Measurements from ENCODE around the gene CRB2. TPM values are rescaled to one million over a fixed set of nuclear protein-coding genes. Genes with fewer than 3 reads are reported as not detected.

CRB2 gene
- total and polyA plus RNA-seq, 8 donors = 0.02 to 0.08 TPM; not detected in 6

DNA sequence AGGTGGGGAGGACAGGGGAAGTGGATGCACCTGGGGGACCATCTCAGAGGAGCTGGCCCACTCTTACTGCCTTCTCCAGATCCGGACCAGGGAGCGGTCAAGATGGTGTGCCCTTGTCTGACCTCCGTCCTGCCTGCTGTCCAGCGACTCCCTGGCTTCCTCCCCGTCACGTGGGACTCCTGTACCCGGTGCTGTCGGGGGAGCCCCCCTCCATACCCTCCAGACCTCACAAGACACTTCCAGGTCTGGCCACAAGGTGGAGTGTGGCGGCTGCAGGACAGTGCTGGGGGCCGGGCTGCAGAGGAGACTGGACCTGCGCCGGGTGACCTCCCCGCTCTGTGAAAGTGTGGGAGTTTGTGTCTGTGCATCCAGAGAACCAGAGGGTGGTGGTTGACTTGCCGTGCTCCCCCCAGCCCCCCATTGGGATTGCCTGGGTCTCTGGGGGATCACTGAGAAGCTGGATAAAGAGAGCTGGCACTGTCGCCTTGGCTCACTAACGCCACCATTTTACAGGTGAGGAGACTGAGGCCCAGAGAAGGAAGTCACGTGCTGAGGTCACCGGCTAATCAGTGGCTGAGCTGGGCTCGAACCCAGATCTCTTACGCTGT, 1.9 kb upstream of the CRB2 start:
- intact Hi-C loops (cut with DNase I) = loop anchor here in 1 of 3 donors (10.0 kb wide), 2 partner anchors 239 to 269 kb away; no protein-coding TSS in a partner anchor
- no peaks in the 10 kb centered on the region for H3K36me3 ChIP-seq
- peak; percentile 59 to 82 (median 80) for ATAC-seq
- peak in 5 of 6 donors; percentile 36 to 86 (median 62) for DNase-seq
- TF ChIP-seq, protein P1, sequence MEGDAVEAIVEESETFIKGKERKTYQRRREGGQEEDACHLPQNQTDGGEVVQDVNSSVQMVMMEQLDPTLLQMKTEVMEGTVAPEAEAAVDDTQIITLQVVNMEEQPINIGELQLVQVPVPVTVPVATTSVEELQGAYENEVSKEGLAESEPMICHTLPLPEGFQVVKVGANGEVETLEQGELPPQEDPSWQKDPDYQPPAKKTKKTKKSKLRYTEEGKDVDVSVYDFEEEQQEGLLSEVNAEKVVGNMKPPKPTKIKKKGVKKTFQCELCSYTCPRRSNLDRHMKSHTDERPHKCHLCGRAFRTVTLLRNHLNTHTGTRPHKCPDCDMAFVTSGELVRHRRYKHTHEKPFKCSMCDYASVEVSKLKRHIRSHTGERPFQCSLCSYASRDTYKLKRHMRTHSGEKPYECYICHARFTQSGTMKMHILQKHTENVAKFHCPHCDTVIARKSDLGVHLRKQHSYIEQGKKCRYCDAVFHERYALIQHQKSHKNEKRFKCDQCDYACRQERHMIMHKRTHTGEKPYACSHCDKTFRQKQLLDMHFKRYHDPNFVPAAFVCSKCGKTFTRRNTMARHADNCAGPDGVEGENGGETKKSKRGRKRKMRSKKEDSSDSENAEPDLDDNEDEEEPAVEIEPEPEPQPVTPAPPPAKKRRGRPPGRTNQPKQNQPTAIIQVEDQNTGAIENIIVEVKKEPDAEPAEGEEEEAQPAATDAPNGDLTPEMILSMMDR (IDR thresholded peaks at IDR 0.05) = peak; percentile 67 to 82 (median 82)
- no peak overlapping the region for H3K27ac ChIP-seq
- H3K4me3 ChIP-seq = no peak overlapping the region
- no peak for FAIRE-seq
- no peaks in the 10 kb centered on the region for H3K4me1 ChIP-seq
- H3K9me3 ChIP-seq = no peaks in the 10 kb centered on the region
- no peaks in the 10 kb centered on the region for H3K27me3 ChIP-seq
- 16 to 17% methylated on average over 20 of the region's 20 CpGs for WGBS, 2 donors

DNA sequence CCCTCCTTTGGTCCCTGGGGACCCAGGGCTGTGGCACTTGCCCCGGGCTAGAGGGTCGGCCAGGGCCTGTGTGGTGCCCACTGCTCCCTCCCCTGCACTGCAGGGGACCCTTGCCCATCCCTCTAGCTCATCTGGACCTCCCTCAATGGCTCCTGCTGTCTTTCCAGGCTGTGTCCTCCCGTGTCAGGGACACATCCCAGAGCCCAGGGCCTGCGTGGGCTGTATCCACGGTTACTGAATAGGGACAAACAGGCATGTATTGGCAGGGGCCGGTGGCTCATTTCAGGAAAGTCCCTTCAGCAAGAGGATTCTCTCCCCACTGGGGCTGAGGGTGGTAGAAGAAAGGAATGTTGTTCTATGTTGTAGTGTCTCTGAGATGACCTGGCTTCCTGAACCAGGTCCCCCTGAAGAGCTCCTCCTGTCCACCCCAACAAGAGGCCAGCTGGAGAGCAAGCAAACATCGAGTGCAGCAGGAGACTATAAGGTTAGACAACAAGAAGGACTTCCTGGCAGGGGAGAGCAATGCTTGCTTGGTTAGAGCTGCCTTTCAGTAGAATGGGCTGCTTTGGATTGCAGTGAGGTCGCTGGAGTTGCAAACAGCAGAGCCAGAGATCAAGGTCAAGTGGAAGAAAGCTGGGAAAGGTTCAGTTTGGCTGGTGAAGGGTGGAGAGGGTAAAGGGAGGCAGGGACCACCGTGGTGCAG, 1.0 kb upstream of the CRB2 start:
- H3K27me3 ChIP-seq = no peaks in the 10 kb centered on the region
- WGBS, 2 donors = 36 to 45% methylated on average over 7 to 9 of the region's 9 CpGs
- no peak overlapping the region for H3K4me3 ChIP-seq
- H3K4me1 ChIP-seq = no peaks in the 10 kb centered on the region
- no peaks in the 10 kb centered on the region for H3K9me3 ChIP-seq
- no peaks in the 10 kb centered on the region for H3K36me3 ChIP-seq
- intact Hi-C loops (cut with DNase I) = loop anchor here in 1 of 3 donors (10.0 kb wide), 2 partner anchors 240 to 270 kb away; no protein-coding TSS in a partner anchor
- ATAC-seq (no peak), DNase-seq (no peak), FAIRE-seq (no peak)
- H3K27ac ChIP-seq = no peak overlapping the region
- TF ChIP-seq, protein P1 (IDR thresholded peaks at IDR 0.05) = no peak

DNA sequence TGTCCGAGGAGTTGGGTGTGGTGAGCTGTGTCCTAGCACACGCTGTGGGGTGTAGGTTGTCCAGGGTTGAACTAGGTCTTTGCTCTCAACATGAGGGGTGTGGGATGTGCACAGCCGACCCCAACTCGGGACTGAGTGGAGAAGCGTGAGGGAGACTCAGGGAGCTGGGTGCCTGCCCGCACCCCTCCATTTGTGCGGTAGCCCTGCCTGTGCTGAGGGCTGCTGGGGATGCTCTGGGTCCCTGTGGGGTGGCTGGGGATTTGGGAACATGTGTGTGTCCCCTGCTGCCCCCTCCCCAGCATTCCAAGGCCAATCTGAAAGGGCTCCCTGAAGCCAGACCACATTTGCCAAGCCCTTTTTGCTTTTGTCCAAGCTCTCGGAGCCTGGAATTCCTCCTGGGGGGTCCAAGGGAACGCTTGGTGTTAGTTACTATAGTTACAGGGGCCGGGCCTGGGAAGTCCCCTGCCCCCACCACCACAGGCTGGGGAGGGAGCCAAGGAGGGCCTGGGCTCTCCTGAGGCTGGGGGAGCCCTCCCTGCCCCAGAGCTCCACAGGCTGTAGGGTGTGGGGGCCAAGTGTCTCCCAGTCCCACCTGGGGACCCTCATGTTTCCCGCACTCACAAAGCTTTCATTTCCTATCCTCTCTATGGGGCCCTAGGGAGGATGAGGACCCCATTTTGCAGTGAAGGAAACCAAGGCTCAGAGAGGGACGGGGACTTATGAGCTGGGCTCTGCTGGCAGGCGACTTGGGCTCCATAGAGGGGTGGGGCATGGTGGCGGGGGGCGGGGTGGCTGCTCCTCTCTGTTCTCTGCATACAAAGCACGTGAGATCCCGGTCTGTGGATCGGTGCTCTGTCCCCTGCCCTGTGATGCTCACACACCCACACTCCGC, 1.1 kb downstream of the CRB2 start:
- TF ChIP-seq, protein P1 (IDR thresholded peaks at IDR 0.05) = no peak
- no peak for ATAC-seq
- H3K36me3 ChIP-seq = no peaks in the 10 kb centered on the region
- intact Hi-C loops (cut with DNase I) = loop anchor here in 1 of 3 donors (10.0 kb wide), 2 partner anchors 242 to 272 kb away; no protein-coding TSS in a partner anchor
- 81 to 83% methylated on average over 19 of the region's 19 CpGs for WGBS, 2 donors
- H3K4me3 ChIP-seq = no peak overlapping the region
- no peaks in the 10 kb centered on the region for H3K27me3 ChIP-seq
- DNase-seq = no peak
- no peak for FAIRE-seq
- H3K9me3 ChIP-seq = no peaks in the 10 kb centered on the region
- no peaks in the 10 kb centered on the region for H3K4me1 ChIP-seq
- no peak overlapping the region for H3K27ac ChIP-seq

DNA sequence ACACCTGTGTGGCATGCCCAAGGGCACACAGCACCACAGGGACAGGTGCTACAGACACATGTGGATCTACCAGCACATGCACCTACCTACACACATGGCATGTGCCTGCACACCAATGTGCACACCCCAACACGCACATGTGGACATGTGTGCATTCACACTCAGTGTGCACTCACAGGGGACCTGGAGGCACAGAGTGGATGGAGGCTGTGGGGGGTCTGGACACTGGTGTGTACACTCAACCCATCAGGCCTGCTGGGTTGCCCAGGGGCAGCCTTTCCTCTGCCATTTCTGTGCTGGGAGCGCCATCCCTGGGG, 1.7 kb downstream of the CRB2 start:
- Histone ChIP-seq H3K36me3 (no peaks in the 10 kb centered on the region), H3K4me1 (no peaks in the 10 kb centered on the region), H3K27ac (no peak overlapping the region), H3K4me3 (no peak overlapping the region), H3K9me3 (no peaks in the 10 kb centered on the region), H3K27me3 (no peaks in the 10 kb centered on the region)
- intact Hi-C loops (cut with DNase I) = loop anchor here in 1 of 3 donors (10.0 kb wide), 2 partner anchors 243 to 273 kb away; no protein-coding TSS in a partner anchor
- 97 to 98% methylated on average over 2 of the region's 2 CpGs for WGBS, 2 donors
- FAIRE-seq (no peak), ATAC-seq (no peak), DNase-seq (no peak)
- TF ChIP-seq, protein P1 (IDR thresholded peaks at IDR 0.05) = no peak
